Mucosa of rectum (tissue), 2 donors: Measurements from ENCODE around the gene NEURL1B.

Source experiments
- H3K27ac ChIP-seq, 2 donors: one replicate each; pipeline ENCODE4 v1.7.0; 2013; ENCODE audit warnings: inconsistent platforms in 2 of 2, low read depth in 2 of 2, low read length in 2 of 2
- H3K27me3 ChIP-seq, 2 donors: one replicate each; pipeline ENCODE4 v1.7.0; 2013; ENCODE audit warnings: low read length in 2 of 2; ENCODE audit not compliant: control insufficient read depth in 2 of 2, insufficient read depth in 2 of 2
- H3K36me3 ChIP-seq, 2 donors: one replicate each; pipeline ENCODE4 v1.7.0; 2013; ENCODE audit warnings: low read length in 2 of 2; ENCODE audit not compliant: control insufficient read depth in 2 of 2, insufficient read depth in 2 of 2
- H3K4me1 ChIP-seq, 2 donors: one replicate each; pipeline ENCODE4 v1.7.0; 2013; ENCODE audit warnings: low read length in 2 of 2, mild to moderate bottlenecking in 1 of 2; ENCODE audit not compliant: control insufficient read depth in 2 of 2, insufficient read depth in 2 of 2
- H3K4me3 ChIP-seq, 2 donors: one replicate each; pipeline ENCODE4 v1.7.0; 2013; ENCODE audit warnings: low read length in 2 of 2
- H3K9ac ChIP-seq, 2 donors: one replicate each; pipeline ENCODE4 v1.7.0; 2013; ENCODE audit warnings: low read length in 2 of 2, low read depth in 1 of 2, mild to moderate bottlenecking in 1 of 2
- H3K9me3 ChIP-seq, 2 donors: one replicate each; pipeline ENCODE4 v1.7.0; 2013; ENCODE audit warnings: low read length in 2 of 2; ENCODE audit not compliant: control insufficient read depth in 2 of 2
- donor health status: healthy.
- donor health status: Normal muscosa, but diverticular disease.

NEURL1B gene

DNA sequence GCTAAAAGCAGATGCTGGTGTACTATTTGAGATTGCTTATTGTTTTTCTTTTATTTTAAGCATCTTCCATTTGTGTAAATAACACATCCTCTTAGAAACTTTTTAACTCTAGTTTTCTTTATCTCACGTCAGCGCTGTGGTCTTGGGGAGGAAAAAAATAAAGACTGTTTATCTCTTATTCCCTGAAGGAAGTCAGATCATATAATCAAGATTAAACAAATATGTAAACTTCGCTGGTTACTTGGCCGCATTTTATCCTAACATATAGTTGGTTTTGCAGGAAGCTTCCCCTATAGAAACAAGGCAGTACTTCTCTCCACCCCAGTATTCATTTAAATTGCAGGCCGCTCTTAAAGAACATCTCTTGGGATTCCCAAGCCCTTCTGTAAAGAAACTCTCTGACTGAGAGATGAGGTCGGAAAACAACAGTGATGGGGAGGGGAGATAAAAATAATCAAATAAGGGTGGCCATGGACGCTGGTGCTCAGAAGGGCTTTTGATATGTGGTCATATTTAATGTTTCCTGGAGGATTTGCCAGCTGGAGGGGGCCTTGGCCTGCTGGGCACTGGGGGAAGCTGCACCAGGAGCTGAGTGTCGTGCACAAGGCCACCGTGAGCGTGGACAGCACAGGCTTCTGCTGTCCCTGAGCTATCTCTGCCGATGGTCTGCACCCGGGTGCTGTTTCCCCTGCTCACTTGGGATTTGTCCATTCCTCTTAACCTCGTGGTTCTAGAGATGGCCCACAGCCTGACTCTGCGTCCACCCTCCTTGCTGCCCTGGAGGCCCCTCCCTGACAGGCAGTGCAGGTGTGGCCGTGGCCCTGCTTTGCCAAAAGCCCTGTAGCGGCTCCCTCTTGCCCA lies 23.8 kb downstream of the NEURL1B start:
- Histone ChIP-seq H3K9ac (no peak overlapping the region), H3K36me3 (no peaks in the 10 kb centered on the region), H3K27me3 (no peaks in the 10 kb centered on the region), H3K9me3 (no peaks in the 10 kb centered on the region), H3K27ac (peak overlapping the region in 1 of 2 donors; percentile 27), H3K4me1 (peaks cover 21 to 28% of the 10 kb centered on the region in 2 donors), H3K4me3 (no peak overlapping the region)

DNA sequence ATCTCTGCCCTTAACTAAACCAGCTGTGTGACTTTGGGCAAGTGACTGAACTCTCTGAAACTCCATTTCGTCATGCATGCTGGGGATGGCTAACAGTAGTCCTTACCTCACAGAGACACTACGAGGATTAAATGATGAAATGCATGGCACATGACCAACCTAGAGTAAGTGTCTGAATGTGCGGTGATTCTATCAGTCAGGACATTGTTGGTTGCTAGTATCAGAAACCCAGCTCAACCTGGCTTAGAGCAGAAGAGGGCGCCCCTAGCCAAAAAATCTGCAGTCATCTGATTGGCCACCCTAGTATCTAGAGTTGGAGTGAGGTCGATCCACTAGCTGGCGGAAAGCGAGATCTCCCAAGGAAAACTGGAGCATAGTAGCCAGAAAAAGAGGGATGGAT lies 25.2 kb downstream of the NEURL1B start:
- Histone ChIP-seq H3K4me1 (peaks cover 11 to 17% of the 10 kb centered on the region in 2 donors), H3K27ac (no peak overlapping the region), H3K9ac (no peak overlapping the region)

DNA sequence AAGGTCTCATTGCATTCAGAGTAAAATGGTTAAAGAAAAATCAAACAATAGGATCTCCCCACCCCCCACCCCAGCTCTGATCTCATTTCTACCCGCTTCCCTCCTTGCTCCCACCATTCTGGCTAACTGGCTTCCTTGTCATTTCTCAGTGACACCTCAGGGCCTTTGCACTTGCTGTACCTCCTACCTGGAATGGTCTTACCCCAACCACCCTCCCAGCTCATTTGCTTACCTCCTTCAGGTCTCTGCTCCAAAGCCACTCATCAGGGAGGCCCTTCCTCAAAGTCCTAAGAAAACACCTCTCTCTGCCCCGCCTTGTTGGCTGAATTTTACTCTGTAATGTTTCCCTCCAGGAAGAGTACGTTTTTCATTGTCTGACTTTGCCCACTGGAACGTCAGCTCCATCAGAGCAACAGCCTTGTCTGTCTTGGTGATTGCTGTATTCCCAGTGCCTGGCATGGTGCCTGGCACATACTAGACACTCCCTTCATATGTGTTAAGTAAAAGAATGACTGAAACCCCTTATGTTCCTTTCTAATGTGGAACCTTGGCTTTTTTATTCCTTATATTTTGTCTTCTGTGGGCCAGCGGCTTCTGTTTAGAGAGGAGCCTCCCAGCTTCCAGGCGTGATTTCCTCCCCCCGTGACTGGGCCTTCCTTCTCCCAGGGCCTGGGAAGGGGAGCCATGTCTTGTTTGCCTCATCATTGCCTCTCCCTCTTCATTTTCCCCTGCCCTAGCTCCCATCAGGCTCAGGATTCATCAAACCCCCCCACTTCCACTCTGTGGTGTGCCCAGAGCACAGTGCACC lies 26.9 kb downstream of the NEURL1B start:
- Histone ChIP-seq H3K27me3 (no peaks in the 10 kb centered on the region), H3K27ac (peak overlapping the region in 1 of 2 donors; percentile 57), H3K9ac (peak overlapping the region; percentile 8 to 9), H3K4me1 (peaks cover 20 to 32% of the 10 kb centered on the region in 2 donors), H3K4me3 (no peak overlapping the region), H3K9me3 (no peaks in the 10 kb centered on the region), H3K36me3 (peaks cover 8 to 13% of the 10 kb centered on the region in 2 donors)

More for the DNA sequence above, 25.2 kb downstream of the NEURL1B start:
- no peaks in the 10 kb centered on the region for H3K27me3 ChIP-seq
- H3K4me3 ChIP-seq: no peak overlapping the region
- no peaks in the 10 kb centered on the region for H3K9me3 ChIP-seq
- peaks cover 4 to 7% of the 10 kb centered on the region in 2 donors for H3K36me3 ChIP-seq

DNA sequence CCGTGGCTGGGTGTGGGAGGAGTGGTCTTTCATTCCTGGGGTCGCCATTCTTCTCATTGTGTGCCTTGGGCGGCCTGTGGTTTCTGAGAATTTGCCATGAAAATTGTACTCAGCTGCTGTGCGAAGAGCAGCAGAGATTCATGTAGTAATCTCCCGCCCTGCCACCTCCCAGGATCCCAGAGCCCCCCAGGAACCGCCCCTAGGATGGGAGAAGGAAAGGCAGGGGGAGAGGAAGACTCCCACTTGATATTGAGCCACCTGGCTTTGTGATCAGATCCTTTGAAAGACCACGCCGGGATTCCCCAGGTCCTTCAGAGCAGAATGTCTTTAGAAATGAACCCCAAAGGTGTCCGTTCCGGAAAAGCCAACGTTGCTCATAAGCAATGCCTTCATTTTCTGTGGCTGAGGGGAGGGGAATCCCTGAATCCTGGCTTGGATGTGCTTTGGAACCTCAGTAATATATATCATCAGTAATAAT lies 27.6 kb downstream of the NEURL1B start:
- Histone ChIP-seq H3K27me3 (no peaks in the 10 kb centered on the region), H3K9me3 (no peaks in the 10 kb centered on the region), H3K9ac (no peak overlapping the region), H3K4me1 (peaks cover 24 to 38% of the 10 kb centered on the region in 2 donors), H3K27ac (peak overlapping the region in 1 of 2 donors; percentile 56), H3K36me3 (peaks cover 8 to 13% of the 10 kb centered on the region in 2 donors), H3K4me3 (no peak overlapping the region)

DNA sequence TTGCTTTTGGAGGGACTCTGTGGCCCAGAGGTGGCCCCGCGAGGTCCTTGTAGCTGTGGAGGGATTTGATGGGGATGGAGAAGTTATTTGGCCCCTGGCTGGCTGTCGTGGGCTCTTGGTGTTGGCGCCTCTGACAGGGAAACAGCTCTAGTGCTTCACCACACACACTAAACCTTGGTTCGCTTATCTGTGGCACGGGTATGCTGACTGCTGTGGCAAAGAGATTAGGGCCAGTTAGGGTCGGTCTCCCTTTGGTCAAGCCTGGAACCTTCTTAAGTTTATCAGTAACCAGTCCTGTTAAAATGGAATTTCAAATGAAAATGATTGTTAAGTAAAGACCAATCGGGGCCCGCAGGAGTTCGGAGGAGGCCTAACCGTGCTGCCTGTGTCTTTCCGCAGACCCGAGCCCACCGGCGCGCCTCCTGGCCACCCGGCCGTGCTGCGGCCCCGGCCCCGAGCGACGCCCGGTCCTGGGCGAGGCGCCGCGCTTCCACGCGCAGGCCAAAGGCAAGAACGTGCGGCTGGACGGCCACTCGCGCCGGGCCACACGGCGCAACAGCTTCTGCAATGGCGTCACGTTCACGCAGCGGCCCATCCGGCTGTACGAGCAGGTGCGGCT lies 28.4 kb downstream of the NEURL1B start:
- Histone ChIP-seq H3K9ac (no peak overlapping the region), H3K4me3 (no peak overlapping the region), H3K9me3 (no peaks in the 10 kb centered on the region), H3K4me1 (peaks cover 24 to 45% of the 10 kb centered on the region in 2 donors), H3K27ac (no peak overlapping the region), H3K27me3 (no peaks in the 10 kb centered on the region), H3K36me3 (peaks cover 8 to 13% of the 10 kb centered on the region in 2 donors)

DNA sequence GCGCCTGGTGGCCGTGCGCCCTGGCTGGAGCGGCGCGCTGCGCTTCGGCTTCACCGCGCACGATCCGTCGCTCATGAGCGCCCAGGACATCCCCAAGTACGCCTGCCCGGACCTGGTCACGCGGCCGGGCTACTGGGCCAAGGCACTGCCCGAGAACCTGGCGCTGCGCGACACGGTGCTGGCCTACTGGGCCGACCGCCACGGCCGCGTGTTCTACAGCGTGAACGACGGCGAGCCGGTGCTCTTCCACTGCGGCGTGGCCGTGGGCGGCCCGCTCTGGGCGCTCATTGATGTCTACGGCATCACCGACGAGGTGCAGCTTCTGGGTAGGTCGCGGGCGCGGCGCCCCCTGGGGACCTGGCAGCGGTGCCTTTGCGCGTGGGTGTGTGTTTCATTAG lies 28.9 kb downstream of the NEURL1B start:
- Histone ChIP-seq H3K27me3 (no peaks in the 10 kb centered on the region), H3K4me1 (peaks cover 24 to 44% of the 10 kb centered on the region in 2 donors), H3K9ac (no peak overlapping the region), H3K4me3 (no peak overlapping the region), H3K27ac (no peak overlapping the region), H3K36me3 (peaks cover 8 to 13% of the 10 kb centered on the region in 2 donors), H3K9me3 (no peaks in the 10 kb centered on the region)

DNA sequence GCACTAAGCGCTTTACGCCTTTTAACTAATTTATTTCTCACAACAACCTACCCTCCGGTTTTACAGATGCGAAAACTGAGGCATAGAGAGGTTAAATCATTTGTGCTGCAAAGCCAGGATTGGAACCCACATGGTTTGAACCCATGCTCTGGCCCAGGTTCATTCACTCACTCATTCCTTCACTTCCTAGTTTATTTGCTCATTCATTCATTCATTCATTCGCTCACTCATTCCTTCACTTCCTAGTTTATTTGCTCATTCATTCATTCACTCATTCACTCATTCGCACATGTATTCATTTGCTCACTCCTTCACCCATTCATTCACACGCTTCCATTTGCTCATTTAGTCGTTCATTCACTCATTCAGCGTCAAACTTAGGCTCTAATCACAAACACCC lies 29.4 kb downstream of the NEURL1B start:
- H3K27ac ChIP-seq: no peak overlapping the region
- H3K9me3 ChIP-seq: no peaks in the 10 kb centered on the region
- peaks cover 24 to 40% of the 10 kb centered on the region in 2 donors for H3K4me1 ChIP-seq
- H3K36me3 ChIP-seq: peaks cover 8 to 13% of the 10 kb centered on the region in 2 donors
- H3K4me3 ChIP-seq: no peak overlapping the region
- no peak overlapping the region for H3K9ac ChIP-seq
- H3K27me3 ChIP-seq: no peaks in the 10 kb centered on the region

DNA sequence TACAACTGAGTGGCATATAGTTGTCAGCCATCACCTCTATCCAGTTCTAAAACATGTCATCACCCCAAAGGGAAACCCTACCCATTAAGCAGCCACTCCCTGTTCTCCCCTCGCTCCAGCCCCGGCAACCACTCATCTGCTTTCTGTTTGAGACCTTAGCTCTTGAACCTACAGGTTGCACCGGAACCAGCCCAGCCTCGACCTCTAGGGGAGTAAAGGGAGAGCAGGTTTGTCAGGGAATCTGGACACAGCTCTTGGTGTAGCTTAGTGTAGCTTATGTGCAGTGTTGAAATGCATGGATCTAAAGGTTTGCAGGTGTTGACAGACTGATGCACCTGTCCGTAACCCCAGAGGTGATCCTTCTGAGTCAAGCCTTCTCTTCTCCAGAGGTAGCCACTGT lies 30.0 kb downstream of the NEURL1B start:
- peaks cover 8 to 13% of the 10 kb centered on the region in 2 donors for H3K36me3 ChIP-seq
- H3K9ac ChIP-seq: no peak overlapping the region
- no peak overlapping the region for H3K27ac ChIP-seq
- peaks cover 24 to 40% of the 10 kb centered on the region in 2 donors for H3K4me1 ChIP-seq
- H3K4me3 ChIP-seq: no peak overlapping the region
- H3K27me3 ChIP-seq: no peaks in the 10 kb centered on the region
- no peaks in the 10 kb centered on the region for H3K9me3 ChIP-seq

DNA sequence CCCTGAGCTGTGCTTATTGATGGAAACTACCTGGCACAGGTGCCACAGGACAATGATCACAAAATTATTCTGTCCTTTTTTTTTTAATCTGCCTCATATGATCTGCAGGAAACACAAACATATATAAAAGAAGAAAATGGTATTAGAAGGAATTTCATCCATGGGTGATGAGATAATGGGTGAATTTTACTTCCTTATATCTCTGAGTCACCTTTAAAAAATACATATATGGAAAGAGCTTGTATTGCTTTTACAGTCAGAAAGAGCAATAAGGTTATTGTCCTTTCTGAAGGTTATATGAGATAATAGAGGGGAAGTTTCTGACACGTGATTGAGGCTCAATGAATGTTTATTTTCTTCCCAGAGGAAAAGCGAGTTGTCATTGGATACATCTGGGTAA lies 31.6 kb downstream of the NEURL1B start:
- Histone ChIP-seq H3K27ac (peak overlapping the region; percentile 84 to 91), H3K4me1 (peaks cover 22 to 36% of the 10 kb centered on the region in 2 donors), H3K36me3 (peaks cover 13 to 15% of the 10 kb centered on the region in 2 donors), H3K4me3 (no peak overlapping the region), H3K27me3 (no peaks in the 10 kb centered on the region), H3K9ac (peak overlapping the region; percentile 38 to 43), H3K9me3 (no peaks in the 10 kb centered on the region)
